Lower leg skin (tissue), 3 donors: ENCODE measurements around the gene CALHM6.

Experiments used
- CTCF ChIP-seq, 3 donors: fragments of 450-650 bp; IDR thresholded peaks; one replicate each; pipeline ENCODE4 v1.5.1; 2016; ENCODE audit warnings: antibody characterized with exemption in 3 of 3, mild to moderate bottlenecking in 3 of 3, moderate library complexity in 2 of 3
- POLR2A ChIP-seq, 2 donors: fragments of 450-650 bp; IDR thresholded peaks; one replicate each; pipeline ENCODE4 v1.6.1; 2016 to 2017; ENCODE audit warnings: antibody characterized with exemption in 2 of 2, mild to moderate bottlenecking in 1 of 2, moderate library complexity in 1 of 2

- TF ChIP-seq CTCF (IDR thresholded peaks at IDR 0.05) (no peak), POLR2A (IDR thresholded peaks at IDR 0.05) (no peak)
These were observed 8.6 kb upstream of the CALHM6 start for GRCh38 chr6:116452531-116452930.
